AG04449 (cell line): ENCODE results near the gene ARMC2.

Experiments used
- CTCF ChIA-PET: fragments of 350-600 bp; formaldehyde crosslinking; extraction: SDS; loops from one replicate; lab custom pipeline; 2021; ENCODE audit warnings: antibody characterized with exemption; lab: Yijun Ruan, JAX
- POLR2A ChIA-PET: fragments of 400-600, 350-600 bp; formaldehyde crosslinking; extraction: SDS; loops from one replicate; lab custom pipeline; 2020; ENCODE audit warnings: antibody characterized with exemption, inconsistent platforms; lab: Yijun Ruan, JAX
- DNase-seq: peaks from one replicate; pipeline ENCODE4 v3.0.0-alpha.2; 2010; ENCODE audit warnings: low read depth, low spot score
- H3K4me3 ChIP-seq: 2 replicates; pipeline ENCODE4 v1.5.1; 2011; ENCODE audit warnings: low read depth, mild to moderate bottlenecking, control low read depth, low read length
- TF ChIP-seq, protein P1 (sequence below): IDR thresholded peaks from one replicate; pipeline ENCODE4 v1.5.1; 2011; ENCODE audit warnings: mild to moderate bottlenecking, moderate library complexity, low read length, control low read depth, inconsistent platforms; ENCODE audit not compliant: insufficient read depth; ENCODE audit errors: missing control alignments

Gene ARMC2, protein sequence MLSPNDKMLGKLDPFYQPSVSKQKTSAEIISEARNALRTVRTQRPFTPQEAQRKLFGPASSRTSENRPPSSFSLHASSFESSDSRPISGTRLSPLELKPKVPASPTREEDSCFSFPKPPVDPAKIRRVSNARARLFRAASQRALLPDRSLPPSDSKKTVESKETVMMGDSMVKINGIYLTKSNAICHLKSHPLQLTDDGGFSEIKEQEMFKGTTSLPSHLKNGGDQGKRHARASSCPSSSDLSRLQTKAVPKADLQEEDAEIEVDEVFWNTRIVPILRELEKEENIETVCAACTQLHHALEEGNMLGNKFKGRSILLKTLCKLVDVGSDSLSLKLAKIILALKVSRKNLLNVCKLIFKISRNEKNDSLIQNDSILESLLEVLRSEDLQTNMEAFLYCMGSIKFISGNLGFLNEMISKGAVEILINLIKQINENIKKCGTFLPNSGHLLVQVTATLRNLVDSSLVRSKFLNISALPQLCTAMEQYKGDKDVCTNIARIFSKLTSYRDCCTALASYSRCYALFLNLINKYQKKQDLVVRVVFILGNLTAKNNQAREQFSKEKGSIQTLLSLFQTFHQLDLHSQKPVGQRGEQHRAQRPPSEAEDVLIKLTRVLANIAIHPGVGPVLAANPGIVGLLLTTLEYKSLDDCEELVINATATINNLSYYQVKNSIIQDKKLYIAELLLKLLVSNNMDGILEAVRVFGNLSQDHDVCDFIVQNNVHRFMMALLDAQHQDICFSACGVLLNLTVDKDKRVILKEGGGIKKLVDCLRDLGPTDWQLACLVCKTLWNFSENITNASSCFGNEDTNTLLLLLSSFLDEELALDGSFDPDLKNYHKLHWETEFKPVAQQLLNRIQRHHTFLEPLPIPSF

DNA sequence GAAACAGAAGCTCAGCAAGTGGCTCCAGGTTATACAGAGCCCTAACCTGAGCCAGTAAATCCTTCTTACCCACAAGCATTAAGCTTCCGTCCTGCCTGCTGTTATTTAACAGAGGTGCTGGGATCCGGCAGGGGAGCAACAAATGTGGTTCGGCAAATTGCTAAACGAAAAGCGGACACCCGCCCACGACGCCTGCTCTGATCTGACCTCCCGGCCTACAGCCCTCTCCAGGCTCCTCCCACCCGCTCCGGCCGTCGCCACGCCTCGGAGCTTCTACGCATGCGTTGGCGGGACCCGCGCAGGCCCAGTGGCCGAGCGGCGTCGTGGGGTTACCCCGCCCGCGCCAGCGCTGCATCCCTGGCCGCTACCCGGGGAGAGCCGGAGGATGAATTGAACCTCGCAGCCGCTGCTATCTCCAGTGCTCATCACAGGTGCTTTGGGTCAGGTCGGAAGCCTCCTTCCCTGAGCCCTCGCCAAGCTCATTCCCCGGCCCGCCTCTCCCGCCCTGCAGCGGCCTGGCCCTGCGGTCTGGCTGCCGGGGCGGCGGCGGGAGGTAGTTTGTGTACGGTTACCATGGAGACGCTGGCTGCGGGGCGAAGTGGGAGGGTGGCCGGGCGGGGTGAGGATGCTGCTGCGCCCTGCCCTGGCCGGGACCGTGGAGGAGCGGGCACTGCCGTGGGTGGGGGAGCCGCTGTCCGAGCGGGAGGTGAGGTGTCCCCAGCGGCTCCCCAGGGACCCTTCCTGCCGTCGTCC is at the start of gene ARMC2:
ARMC2 (plus strand) TSS at position 307 of the 753 bp plus-strand sequence. CDS start 5,846 bp downstream, outside the sequence.
- POLR2A ChIA-PET = interaction anchor here (0.9 to 1.0 kb wide), 3 partner anchors 284 to 289 kb away, joined by 3 read pairs; partner anchors contain the start of gene FOXO3
- peak within 1 kb of the TSS; percentile 87 for H3K4me3 ChIP-seq
- TF ChIP-seq, protein P1, sequence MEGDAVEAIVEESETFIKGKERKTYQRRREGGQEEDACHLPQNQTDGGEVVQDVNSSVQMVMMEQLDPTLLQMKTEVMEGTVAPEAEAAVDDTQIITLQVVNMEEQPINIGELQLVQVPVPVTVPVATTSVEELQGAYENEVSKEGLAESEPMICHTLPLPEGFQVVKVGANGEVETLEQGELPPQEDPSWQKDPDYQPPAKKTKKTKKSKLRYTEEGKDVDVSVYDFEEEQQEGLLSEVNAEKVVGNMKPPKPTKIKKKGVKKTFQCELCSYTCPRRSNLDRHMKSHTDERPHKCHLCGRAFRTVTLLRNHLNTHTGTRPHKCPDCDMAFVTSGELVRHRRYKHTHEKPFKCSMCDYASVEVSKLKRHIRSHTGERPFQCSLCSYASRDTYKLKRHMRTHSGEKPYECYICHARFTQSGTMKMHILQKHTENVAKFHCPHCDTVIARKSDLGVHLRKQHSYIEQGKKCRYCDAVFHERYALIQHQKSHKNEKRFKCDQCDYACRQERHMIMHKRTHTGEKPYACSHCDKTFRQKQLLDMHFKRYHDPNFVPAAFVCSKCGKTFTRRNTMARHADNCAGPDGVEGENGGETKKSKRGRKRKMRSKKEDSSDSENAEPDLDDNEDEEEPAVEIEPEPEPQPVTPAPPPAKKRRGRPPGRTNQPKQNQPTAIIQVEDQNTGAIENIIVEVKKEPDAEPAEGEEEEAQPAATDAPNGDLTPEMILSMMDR = no peak
- DNase-seq = peak; percentile 9
- CTCF ChIA-PET = interaction anchor here (0.6 to 5.5 kb wide), 11 partner anchors 10 to 306 kb away, joined by 3 to 64 read pairs (median 4); no protein-coding TSS in a partner anchor

DNA sequence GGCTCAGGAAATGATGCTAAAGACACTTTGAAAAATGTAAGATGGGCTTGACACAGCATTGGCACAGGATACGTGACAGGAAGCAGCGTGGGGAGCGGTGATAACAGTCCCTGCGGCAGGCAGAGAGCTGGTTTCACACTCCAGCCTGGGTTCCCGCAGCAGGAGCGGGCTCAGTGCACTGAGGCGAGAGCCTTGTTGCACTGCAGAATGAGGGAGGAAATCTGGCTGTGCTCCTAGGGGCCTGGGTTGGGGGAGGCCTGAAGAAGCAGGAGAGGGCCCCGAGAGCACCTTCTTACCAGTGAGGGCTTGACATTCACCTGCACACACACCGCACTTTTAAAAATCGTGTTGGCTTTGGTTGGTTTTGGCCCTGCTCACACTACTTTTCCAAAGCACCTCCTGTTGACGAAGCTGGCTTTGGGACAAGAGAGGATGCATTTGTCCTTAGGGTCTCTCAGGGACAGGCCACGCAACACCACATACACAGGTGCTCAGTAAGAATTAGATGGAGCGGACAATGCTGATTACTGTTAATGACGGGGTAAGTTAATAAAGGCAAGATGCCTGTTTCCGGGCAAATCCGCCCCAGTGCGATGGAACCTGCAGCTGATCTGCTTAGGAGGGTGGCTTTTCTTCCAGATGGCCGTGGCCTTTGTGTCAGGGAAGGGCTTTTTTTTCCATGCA is 49.4 kb upstream of the ARMC2 start:
- ChIA-PET CTCF (interaction anchor here (4.0 kb wide), 1 partner anchor 257 kb away, joined by 17 read pairs; no protein-coding TSS in a partner anchor), POLR2A (no interaction called here)
- no peak overlapping the region for H3K4me3 ChIP-seq
- no peak for DNase-seq
- TF ChIP-seq, protein P1 = no peak

DNA sequence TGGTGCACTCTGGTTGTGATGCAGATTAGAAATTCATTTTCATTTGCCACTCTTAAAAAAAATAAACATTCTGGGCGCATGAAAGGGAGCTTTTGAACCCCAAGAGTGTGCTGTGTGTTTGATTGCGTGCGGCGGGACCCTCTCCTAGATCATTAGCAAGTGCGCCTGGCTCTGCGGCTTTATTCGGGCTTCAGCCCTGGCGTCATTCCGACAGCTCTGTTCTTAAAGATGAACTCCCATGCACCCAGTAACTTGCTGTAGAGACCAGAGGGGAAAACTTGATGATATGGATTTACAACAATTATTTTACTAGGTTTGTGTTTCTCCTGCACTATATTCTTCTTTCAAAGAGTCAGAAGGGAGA is 48.9 kb upstream of the ARMC2 start:
- no peak for DNase-seq

DNA sequence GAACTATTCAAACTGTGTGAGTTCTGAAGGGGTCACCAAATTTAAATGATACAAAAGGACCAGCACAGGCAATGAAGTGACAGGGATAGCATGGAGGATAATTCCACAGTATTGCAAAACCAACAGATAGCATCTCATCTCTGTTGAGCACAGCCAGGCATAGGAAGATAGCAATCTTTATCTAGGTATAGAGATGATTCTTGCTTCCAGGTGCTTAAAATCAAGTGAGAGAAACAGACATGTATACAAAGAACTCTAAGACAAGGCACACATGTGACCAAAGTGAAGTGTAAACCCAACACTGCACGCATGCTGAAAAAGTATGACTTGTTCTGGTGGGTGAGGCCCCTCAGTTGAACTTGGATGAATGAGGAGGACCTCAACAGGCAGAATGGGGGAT is 48.4 kb upstream of the ARMC2 start:
- no peak overlapping the region for H3K4me3 ChIP-seq
- ChIA-PET POLR2A (no interaction called here), CTCF (interaction anchor here (2.0 kb wide), 1 partner anchor 36 kb away, joined by 6 read pairs; no protein-coding TSS in a partner anchor)
- TF ChIP-seq, protein P1 = no peak
- no peak for DNase-seq

More for the DNA sequence above, 48.9 kb upstream of the ARMC2 start:
- CTCF ChIA-PET = no interaction called here
- POLR2A ChIA-PET = no interaction called here
- TF ChIP-seq, protein P1 = no peak
- H3K4me3 ChIP-seq = no peak overlapping the region

DNA sequence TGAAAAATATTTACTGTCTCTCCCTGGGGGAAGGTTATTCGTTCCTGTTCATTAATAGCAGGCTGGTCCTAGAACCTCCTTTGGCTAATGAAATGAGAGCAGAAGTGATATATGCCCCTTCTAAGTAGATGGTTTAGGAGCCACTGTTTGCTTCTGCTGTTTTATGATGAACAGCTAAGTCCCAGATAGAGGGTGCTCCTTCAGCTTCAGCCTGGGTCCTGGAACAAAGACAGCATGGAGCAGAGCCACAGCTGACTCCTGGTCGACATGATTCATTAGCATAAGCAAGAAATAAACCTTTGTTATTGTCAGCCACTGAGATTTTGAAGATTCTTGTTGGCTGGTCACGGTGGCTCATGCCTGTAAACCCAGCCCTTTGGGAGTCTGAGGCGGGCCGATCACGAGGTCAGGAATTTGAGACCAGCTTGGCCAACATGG is 47.8 kb upstream of the ARMC2 start:
- no peak for DNase-seq
- CTCF ChIA-PET = interaction anchor here (1.3 to 2.0 kb wide), 2 partner anchors 35 to 259 kb away, joined by 3 to 6 read pairs; no protein-coding TSS in a partner anchor
- POLR2A ChIA-PET = no interaction called here
- H3K4me3 ChIP-seq = no peak overlapping the region
- TF ChIP-seq, protein P1 = no peak
